ENCODE measurements around the gene SSTR3.

GRCh38 chr22:37179126-37179470 is 33.2 kb downstream of the SSTR3 start:
- no peak for TF ChIP-seq RFX5 (IDR thresholded peaks at IDR 0.05; ENCODE audit: low read depth, low read length)
- no peak for TF ChIP-seq POLR2A (IDR thresholded peaks at IDR 0.05; ENCODE audit: low read depth, low read length)
- TF ChIP-seq, protein P1, sequence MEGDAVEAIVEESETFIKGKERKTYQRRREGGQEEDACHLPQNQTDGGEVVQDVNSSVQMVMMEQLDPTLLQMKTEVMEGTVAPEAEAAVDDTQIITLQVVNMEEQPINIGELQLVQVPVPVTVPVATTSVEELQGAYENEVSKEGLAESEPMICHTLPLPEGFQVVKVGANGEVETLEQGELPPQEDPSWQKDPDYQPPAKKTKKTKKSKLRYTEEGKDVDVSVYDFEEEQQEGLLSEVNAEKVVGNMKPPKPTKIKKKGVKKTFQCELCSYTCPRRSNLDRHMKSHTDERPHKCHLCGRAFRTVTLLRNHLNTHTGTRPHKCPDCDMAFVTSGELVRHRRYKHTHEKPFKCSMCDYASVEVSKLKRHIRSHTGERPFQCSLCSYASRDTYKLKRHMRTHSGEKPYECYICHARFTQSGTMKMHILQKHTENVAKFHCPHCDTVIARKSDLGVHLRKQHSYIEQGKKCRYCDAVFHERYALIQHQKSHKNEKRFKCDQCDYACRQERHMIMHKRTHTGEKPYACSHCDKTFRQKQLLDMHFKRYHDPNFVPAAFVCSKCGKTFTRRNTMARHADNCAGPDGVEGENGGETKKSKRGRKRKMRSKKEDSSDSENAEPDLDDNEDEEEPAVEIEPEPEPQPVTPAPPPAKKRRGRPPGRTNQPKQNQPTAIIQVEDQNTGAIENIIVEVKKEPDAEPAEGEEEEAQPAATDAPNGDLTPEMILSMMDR (conservative IDR thresholded peaks at IDR 0.05; ENCODE audit: low read depth, low read length): no peak
- TF ChIP-seq CEBPB (IDR thresholded peaks at IDR 0.05; ENCODE audit: low read depth, low read length): no peak
- TF ChIP-seq MAZ (IDR thresholded peaks at IDR 0.05; ENCODE audit: borderline replicate concordance, low read depth, low read length): no peak
- TF ChIP-seq FOS (IDR thresholded peaks at IDR 0.05; ENCODE audit: low read depth, low read length): no peak
- no peak for TF ChIP-seq RAD21 (IDR thresholded peaks at IDR 0.05; ENCODE audit: low read length)
- no peak for TF ChIP-seq CHD1 (IDR thresholded peaks at IDR 0.05; ENCODE audit: low read depth, low read length)
- no peak for TF ChIP-seq BHLHE40 (IDR thresholded peaks at IDR 0.05; ENCODE audit: low read depth, low read length)
- TF ChIP-seq MXI1 (IDR thresholded peaks at IDR 0.05; ENCODE audit: borderline replicate concordance, low read depth, low read length): no peak
- no peak for TF ChIP-seq USF2 (IDR thresholded peaks at IDR 0.05; ENCODE audit: low read depth, low read length)
- no peak for TF ChIP-seq RCOR1 (IDR thresholded peaks at IDR 0.05; ENCODE audit: insufficient replicate concordance, low read length)
- TF ChIP-seq MAFK (IDR thresholded peaks at IDR 0.05; ENCODE audit: low read depth, low read length): no peak
